Mucosa of rectum (tissue), 2 donors: ENCODE measurements around the gene PPP1R26.

Source experiments
- H3K27ac ChIP-seq, 2 donors: one replicate each; pipeline ENCODE4 v1.7.0; 2013; ENCODE audit warnings: inconsistent platforms in 2 of 2, low read depth in 2 of 2, low read length in 2 of 2
- H3K27me3 ChIP-seq, 2 donors: one replicate each; pipeline ENCODE4 v1.7.0; 2013; ENCODE audit warnings: low read length in 2 of 2; ENCODE audit not compliant: control insufficient read depth in 2 of 2, insufficient read depth in 2 of 2
- H3K36me3 ChIP-seq, 2 donors: one replicate each; pipeline ENCODE4 v1.7.0; 2013; ENCODE audit warnings: low read length in 2 of 2; ENCODE audit not compliant: control insufficient read depth in 2 of 2, insufficient read depth in 2 of 2
- H3K4me1 ChIP-seq, 2 donors: one replicate each; pipeline ENCODE4 v1.7.0; 2013; ENCODE audit warnings: low read length in 2 of 2, mild to moderate bottlenecking in 1 of 2; ENCODE audit not compliant: control insufficient read depth in 2 of 2, insufficient read depth in 2 of 2
- H3K4me3 ChIP-seq, 2 donors: one replicate each; pipeline ENCODE4 v1.7.0; 2013; ENCODE audit warnings: low read length in 2 of 2
- H3K9ac ChIP-seq, 2 donors: one replicate each; pipeline ENCODE4 v1.7.0; 2013; ENCODE audit warnings: low read length in 2 of 2, low read depth in 1 of 2, mild to moderate bottlenecking in 1 of 2
- H3K9me3 ChIP-seq, 2 donors: one replicate each; pipeline ENCODE4 v1.7.0; 2013; ENCODE audit warnings: low read length in 2 of 2; ENCODE audit not compliant: control insufficient read depth in 2 of 2
- donor health status: healthy.
- donor health status: Normal muscosa, but diverticular disease.

PPP1R26 gene

GRCh38 chr9:135461936-135462335 is 17.6 kb upstream of the PPP1R26 start:
- Histone ChIP-seq H3K27ac (no peak overlapping the region), H3K9me3 (no peaks in the 10 kb centered on the region)

GRCh38 chr9:135463140-135463539 is 16.4 kb upstream of the PPP1R26 start:
- H3K4me1 ChIP-seq, result no peaks in the 10 kb centered on the region
- no peak overlapping the region for H3K27ac ChIP-seq
- H3K36me3 ChIP-seq, result no peaks in the 10 kb centered on the region
- H3K9me3 ChIP-seq, result no peaks in the 10 kb centered on the region
- H3K9ac ChIP-seq, result no peak overlapping the region
- peaks cover 0 to 2% of the 10 kb centered on the region in 2 donors for H3K27me3 ChIP-seq
- no peak overlapping the region for H3K4me3 ChIP-seq

More at GRCh38 chr9:135461936-135462335, 17.6 kb upstream of the PPP1R26 start:
- Histone ChIP-seq H3K4me1 (no peaks in the 10 kb centered on the region), H3K36me3 (no peaks in the 10 kb centered on the region), H3K9ac (no peak overlapping the region), H3K27me3 (peaks cover 0 to 2% of the 10 kb centered on the region in 2 donors), H3K4me3 (no peak overlapping the region)

- no peaks in the 10 kb centered on the region for H3K4me1 ChIP-seq
- H3K27ac ChIP-seq, result no peak overlapping the region
- peaks cover 0 to 2% of the 10 kb centered on the region in 2 donors for H3K27me3 ChIP-seq
- no peaks in the 10 kb centered on the region for H3K9me3 ChIP-seq
- no peak overlapping the region for H3K9ac ChIP-seq
- no peak overlapping the region for H3K4me3 ChIP-seq
- H3K36me3 ChIP-seq, result no peaks in the 10 kb centered on the region
Observed at GRCh38 chr9:135464181-135464580, 15.4 kb upstream of the PPP1R26 start.

GRCh38 chr9:135468854-135469521 is 10.6 kb upstream of the PPP1R26 start:
- Histone ChIP-seq H3K4me1 (no peaks in the 10 kb centered on the region), H3K4me3 (no peak overlapping the region), H3K27ac (no peak overlapping the region), H3K27me3 (no peaks in the 10 kb centered on the region), H3K9me3 (no peaks in the 10 kb centered on the region), H3K36me3 (no peaks in the 10 kb centered on the region), H3K9ac (no peak overlapping the region)

- no peaks in the 10 kb centered on the region for H3K4me1 ChIP-seq
- no peaks in the 10 kb centered on the region for H3K27me3 ChIP-seq
- no peaks in the 10 kb centered on the region for H3K9me3 ChIP-seq
- H3K9ac ChIP-seq, result no peak overlapping the region
- H3K4me3 ChIP-seq, result no peak overlapping the region
- H3K27ac ChIP-seq, result no peak overlapping the region
- H3K36me3 ChIP-seq, result no peaks in the 10 kb centered on the region
Observed at GRCh38 chr9:135471791-135472640, 7.6 kb upstream of the PPP1R26 start.

GRCh38 chr9:135473972-135474543 is 5.5 kb upstream of the PPP1R26 start:
- Histone ChIP-seq H3K36me3 (no peaks in the 10 kb centered on the region), H3K27ac (no peak overlapping the region), H3K9ac (no peak overlapping the region), H3K9me3 (no peaks in the 10 kb centered on the region), H3K27me3 (no peaks in the 10 kb centered on the region), H3K4me3 (no peak overlapping the region), H3K4me1 (peaks cover 3 to 5% of the 10 kb centered on the region in 2 donors)

GRCh38 chr9:135474915-135475314 is 4.7 kb upstream of the PPP1R26 start:
- no peaks in the 10 kb centered on the region for H3K27me3 ChIP-seq
- no peaks in the 10 kb centered on the region for H3K9me3 ChIP-seq
- H3K4me3 ChIP-seq, result no peak overlapping the region
- H3K9ac ChIP-seq, result no peak overlapping the region
- no peak overlapping the region for H3K27ac ChIP-seq
- H3K36me3 ChIP-seq, result no peaks in the 10 kb centered on the region
- H3K4me1 ChIP-seq, result peaks cover 3 to 5% of the 10 kb centered on the region in 2 donors

GRCh38 chr9:135476561-135477355 is 2.8 kb upstream of the PPP1R26 start:
- H3K27me3 ChIP-seq, result no peaks in the 10 kb centered on the region
- peaks cover 8 to 11% of the 10 kb centered on the region in 2 donors for H3K4me1 ChIP-seq

GRCh38 chr9:135478191-135478590 is 1.4 kb upstream of the PPP1R26 start:
- Histone ChIP-seq H3K36me3 (no peaks in the 10 kb centered on the region), H3K4me3 (no peak overlapping the region), H3K4me1 (peaks cover 8 to 11% of the 10 kb centered on the region in 2 donors), H3K9me3 (no peaks in the 10 kb centered on the region), H3K9ac (no peak overlapping the region), H3K27me3 (no peaks in the 10 kb centered on the region), H3K27ac (no peak overlapping the region)

More at GRCh38 chr9:135476561-135477355, 2.8 kb upstream of the PPP1R26 start:
- no peak overlapping the region for H3K27ac ChIP-seq
- no peak overlapping the region for H3K4me3 ChIP-seq
- H3K9ac ChIP-seq, result no peak overlapping the region
- H3K36me3 ChIP-seq, result no peaks in the 10 kb centered on the region
- no peaks in the 10 kb centered on the region for H3K9me3 ChIP-seq
